Measurements from ENCODE around the gene LORICRIN.

- TF ChIP-seq, protein P1, sequence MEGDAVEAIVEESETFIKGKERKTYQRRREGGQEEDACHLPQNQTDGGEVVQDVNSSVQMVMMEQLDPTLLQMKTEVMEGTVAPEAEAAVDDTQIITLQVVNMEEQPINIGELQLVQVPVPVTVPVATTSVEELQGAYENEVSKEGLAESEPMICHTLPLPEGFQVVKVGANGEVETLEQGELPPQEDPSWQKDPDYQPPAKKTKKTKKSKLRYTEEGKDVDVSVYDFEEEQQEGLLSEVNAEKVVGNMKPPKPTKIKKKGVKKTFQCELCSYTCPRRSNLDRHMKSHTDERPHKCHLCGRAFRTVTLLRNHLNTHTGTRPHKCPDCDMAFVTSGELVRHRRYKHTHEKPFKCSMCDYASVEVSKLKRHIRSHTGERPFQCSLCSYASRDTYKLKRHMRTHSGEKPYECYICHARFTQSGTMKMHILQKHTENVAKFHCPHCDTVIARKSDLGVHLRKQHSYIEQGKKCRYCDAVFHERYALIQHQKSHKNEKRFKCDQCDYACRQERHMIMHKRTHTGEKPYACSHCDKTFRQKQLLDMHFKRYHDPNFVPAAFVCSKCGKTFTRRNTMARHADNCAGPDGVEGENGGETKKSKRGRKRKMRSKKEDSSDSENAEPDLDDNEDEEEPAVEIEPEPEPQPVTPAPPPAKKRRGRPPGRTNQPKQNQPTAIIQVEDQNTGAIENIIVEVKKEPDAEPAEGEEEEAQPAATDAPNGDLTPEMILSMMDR (IDR thresholded peaks at IDR 0.05): no peak
- TF ChIP-seq POLR2AphosphoS5 (IDR thresholded peaks at IDR 0.05) (no peak), POLR2A (IDR thresholded peaks at IDR 0.05) (no peak), EP300 (IDR thresholded peaks at IDR 0.05) (no peak)
Measured at GRCh38 chr1:153293480-153293775, 33.9 kb downstream of the LORICRIN start.

Data from upper lobe of left lung (tissue), 4 donors.